H1 (cell line): Measurements from ENCODE around the gene LIF. TPM values are rescaled to one million over a fixed set of nuclear protein-coding genes. Genes with fewer than 3 reads are reported as not detected.

Experiments used
- CTBP2 ChIP-seq: IDR thresholded peaks from 2 replicates; pipeline ENCODE4 v1.7.0; 2011; ENCODE audit warnings: borderline replicate concordance, mild to moderate bottlenecking, moderate library complexity, mixed read lengths, low read length; ENCODE audit not compliant: insufficient read depth, insufficient read length
- PHF8 ChIP-seq: fragments of 200-600 bp; sonication (generic); conservative IDR thresholded peaks from 2 replicates; pipeline ENCODE4 v1.7.1; 2012; ENCODE audit warnings: low read depth, mild to moderate bottlenecking, inconsistent platforms, low read length, moderate library complexity
- POLR2A ChIP-seq, 2 experiments: IDR thresholded peaks; 1 replicate in 1 of 2; 2 replicates in 1 of 2; pipeline ENCODE4 v1.6.1; 2011; ENCODE audit warnings: low read depth in 2 of 2, low read length in 2 of 2, mild to moderate bottlenecking in 2 of 2; ENCODE audit errors: control extremely low read depth in 1 of 2
- RNF2 ChIP-seq: fragments of 200-900, 300-1000 bp; sonication (generic); IDR thresholded peaks from 2 replicates; pipeline ENCODE4 v1.7.1; 2016; ENCODE audit warnings: borderline replicate concordance, low read depth, mild to moderate bottlenecking, antibody characterized with exemption, low read length; ENCODE audit not compliant: poor library complexity, severe bottlenecking; ENCODE audit errors: missing control alignments
- polyA plus RNA-seq, 7 experiments: library from polyadenylated mRNA; depleted of rRNA in 3 of 7; stranded (reverse) in 5 of 7; unstranded in 2 of 7; fragments of >200 nt in 5 of 7; fragments of 200-250 nt in 2 of 7; gene quantifications; 1 replicate in 5 of 7; 2 replicates in 1 of 7; 4 replicates in 1 of 7; pipeline versions ENCODE4 v1.2.1 to v1.2.3, GENCODE V29; 2011 to 2013; ENCODE audit warnings: missing spikeins in 2 of 7, mixed read lengths in 2 of 7
- total RNA-seq: library from RNA; stranded (reverse); fragmentation: NEBNext Ultra II Directional; extraction: Animal tissue kit (Norgen Biotek cat#: 25700); gene quantifications from 2 replicates; pipeline ENCODE4 v1.2.1, GENCODE V29; 2021

Gene LIF
- total and polyA plus RNA-seq, 2 of the 8 experiments (the other 6 are each of a cell fraction or from before 2014, with no cell fraction given): 3.3 to 3.5 TPM

GRCh38 chr22:30219668-30220278, 26.8 kb downstream of the LIF start (continued):
- TF ChIP-seq PHF8: no peak
- no peak for TF ChIP-seq CTBP2
- no peak for TF ChIP-seq POLR2A (IDR thresholded peaks at IDR 0.05; ENCODE audit: control extremely low read depth in 1 of 2, low read depth in 2 of 2, low read length in 2 of 2)
- no peak for TF ChIP-seq RNF2
